CD4-positive, alpha-beta T cell treated with Interleukin-10 for 1 hour (primary cell): ENCODE results near the gene MLIP.
"Not testable (repeated sequence)": the region's sequence is repeated elsewhere in the genome, so short reads cannot be mapped to it uniquely, and the experiment has no call there.

Experiments used
- DNase-seq: peaks from one replicate; pipeline ENCODE4 v3.0.0-alpha.2; 2020

The MLIP gene

GRCh38 chr6:54156650-54157250 lies 45.5 kb downstream of the MLIP start:
- no peak for DNase-seq

GRCh38 chr6:54157405-54157804 lies 46.2 kb downstream of the MLIP start:
- DNase-seq, result no peak

- DNase-seq, result no peak
Measured at GRCh38 chr6:54173089-54173488, 61.8 kb downstream of the MLIP start.

- DNase-seq, result no peak
Measured at GRCh38 chr6:54179152-54179551, 67.9 kb downstream of the MLIP start.

GRCh38 chr6:54183616-54184015 lies 72.4 kb downstream of the MLIP start:
- DNase-seq, result no peak

- DNase-seq, result no peak
Measured at GRCh38 chr6:54185885-54186284, 74.6 kb downstream of the MLIP start.

- no peak for DNase-seq
Measured at GRCh38 chr6:54188846-54189245, 77.6 kb downstream of the MLIP start.

GRCh38 chr6:54191461-54191860 lies 80.2 kb downstream of the MLIP start:
- no peak for DNase-seq

GRCh38 chr6:54192993-54193392 lies 81.8 kb downstream of the MLIP start:
- DNase-seq, result no peak

GRCh38 chr6:54193560-54193959 lies 82.3 kb downstream of the MLIP start:
- no peak for DNase-seq

GRCh38 chr6:54194067-54194466 lies 82.8 kb downstream of the MLIP start:
- no peak for DNase-seq

- DNase-seq, result no peak
Measured at GRCh38 chr6:54195637-54196036, 84.4 kb downstream of the MLIP start.

GRCh38 chr6:54196905-54197304 lies 85.7 kb downstream of the MLIP start:
- no peak for DNase-seq

- DNase-seq, result no peak
Measured at GRCh38 chr6:54198134-54198533, 86.9 kb downstream of the MLIP start.

GRCh38 chr6:54203474-54204035 lies 92.3 kb downstream of the MLIP start:
- DNase-seq, result not testable (repeated sequence)

- no peak for DNase-seq
Measured at GRCh38 chr6:54204921-54205591, 93.8 kb downstream of the MLIP start.

- no peak for DNase-seq
Measured at GRCh38 chr6:54206510-54206909, 95.3 kb downstream of the MLIP start.

- not testable (repeated sequence) for DNase-seq
Measured at GRCh38 chr6:54209983-54210382, 98.7 kb downstream of the MLIP start.

- no peak for DNase-seq
Measured at GRCh38 chr6:54214286-54214685, 103.0 kb downstream of the MLIP start.

GRCh38 chr6:54216336-54216735 lies 105.1 kb downstream of the MLIP start:
- no peak for DNase-seq

- no peak for DNase-seq
Measured at GRCh38 chr6:54217018-54217417, 105.8 kb downstream of the MLIP start.

GRCh38 chr6:54222217-54222616 lies 111.0 kb downstream of the MLIP start:
- no peak for DNase-seq

- no peak for DNase-seq
Measured at GRCh38 chr6:54232703-54233102, 121.5 kb downstream of the MLIP start.

- no peak for DNase-seq
Measured at GRCh38 chr6:54234539-54234938, 123.3 kb downstream of the MLIP start.

- no peak for DNase-seq
Measured at GRCh38 chr6:54236984-54237383, 125.7 kb downstream of the MLIP start.
